Adrenal gland (tissue), 5 donors: Measurements from ENCODE around the gene ZSCAN5A.

Experiments
- POLR2A ChIP-seq, 2 donors: fragments of 450-650 bp; IDR thresholded peaks; one replicate each; pipeline ENCODE4 v1.6.1; 2017; ENCODE audit warnings: antibody characterized with exemption in 2 of 2, mild to moderate bottlenecking in 2 of 2, moderate library complexity in 1 of 2
- TF ChIP-seq, protein P1 (sequence below), 6 experiments: fragments of 450-650 bp in 4 of 6; fragments of 200-600 bp in 2 of 6; sonication (generic) in 1 of 6; IDR thresholded peaks; 1 replicate in 5 of 6; 2 replicates in 1 of 6; pipeline versions ENCODE4 v1.5.1 to v1.8.0; 2016 to 2021; ENCODE audit warnings: antibody characterized with exemption in 6 of 6, mild to moderate bottlenecking in 2 of 6, moderate library complexity in 1 of 6
- donor health status: DM: no; HTN: no; CAD: no.

GRCh38 chr19:56299688-56300087 lies 15.0 kb downstream of the ZSCAN5A start:
- TF ChIP-seq, protein P1, sequence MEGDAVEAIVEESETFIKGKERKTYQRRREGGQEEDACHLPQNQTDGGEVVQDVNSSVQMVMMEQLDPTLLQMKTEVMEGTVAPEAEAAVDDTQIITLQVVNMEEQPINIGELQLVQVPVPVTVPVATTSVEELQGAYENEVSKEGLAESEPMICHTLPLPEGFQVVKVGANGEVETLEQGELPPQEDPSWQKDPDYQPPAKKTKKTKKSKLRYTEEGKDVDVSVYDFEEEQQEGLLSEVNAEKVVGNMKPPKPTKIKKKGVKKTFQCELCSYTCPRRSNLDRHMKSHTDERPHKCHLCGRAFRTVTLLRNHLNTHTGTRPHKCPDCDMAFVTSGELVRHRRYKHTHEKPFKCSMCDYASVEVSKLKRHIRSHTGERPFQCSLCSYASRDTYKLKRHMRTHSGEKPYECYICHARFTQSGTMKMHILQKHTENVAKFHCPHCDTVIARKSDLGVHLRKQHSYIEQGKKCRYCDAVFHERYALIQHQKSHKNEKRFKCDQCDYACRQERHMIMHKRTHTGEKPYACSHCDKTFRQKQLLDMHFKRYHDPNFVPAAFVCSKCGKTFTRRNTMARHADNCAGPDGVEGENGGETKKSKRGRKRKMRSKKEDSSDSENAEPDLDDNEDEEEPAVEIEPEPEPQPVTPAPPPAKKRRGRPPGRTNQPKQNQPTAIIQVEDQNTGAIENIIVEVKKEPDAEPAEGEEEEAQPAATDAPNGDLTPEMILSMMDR (IDR thresholded peaks at IDR 0.05): no peak
- no peak for TF ChIP-seq POLR2A (IDR thresholded peaks at IDR 0.05)
